HEK293 (cell line): ENCODE results near the gene SP8.

ENCODE experiments used
- ZNF10 ChIP-seq: fragments of 450-650 bp; formaldehyde crosslinking; IDR thresholded peaks from 2 replicates; pipeline ENCODE4 v1.5.1; 2017; ENCODE audit warnings: missing biosample characterization, missing genetic modification characterization
- ZNF629 ChIP-seq: fragments of 450-650 bp; formaldehyde crosslinking; IDR thresholded peaks from 2 replicates; pipeline ENCODE4 v1.5.1; 2017; ENCODE audit warnings: missing biosample characterization, missing genetic modification characterization
- TF ChIP-seq, protein P1 (sequence below): fragments of 450-650 bp; formaldehyde crosslinking; IDR thresholded peaks from 2 replicates; pipeline ENCODE4 v1.5.1; 2016; ENCODE audit warnings: missing biosample characterization, missing genetic modification characterization
- TF ChIP-seq, protein P2 (sequence below): fragments of 450-650 bp; formaldehyde crosslinking; IDR thresholded peaks from 2 replicates; pipeline ENCODE4 v1.5.1; 2016; ENCODE audit warnings: missing biosample characterization, missing genetic modification characterization

GRCh38 chr7:20784388-20785156, 2.1 kb downstream of the SP8 start:
- TF ChIP-seq, protein P1, sequence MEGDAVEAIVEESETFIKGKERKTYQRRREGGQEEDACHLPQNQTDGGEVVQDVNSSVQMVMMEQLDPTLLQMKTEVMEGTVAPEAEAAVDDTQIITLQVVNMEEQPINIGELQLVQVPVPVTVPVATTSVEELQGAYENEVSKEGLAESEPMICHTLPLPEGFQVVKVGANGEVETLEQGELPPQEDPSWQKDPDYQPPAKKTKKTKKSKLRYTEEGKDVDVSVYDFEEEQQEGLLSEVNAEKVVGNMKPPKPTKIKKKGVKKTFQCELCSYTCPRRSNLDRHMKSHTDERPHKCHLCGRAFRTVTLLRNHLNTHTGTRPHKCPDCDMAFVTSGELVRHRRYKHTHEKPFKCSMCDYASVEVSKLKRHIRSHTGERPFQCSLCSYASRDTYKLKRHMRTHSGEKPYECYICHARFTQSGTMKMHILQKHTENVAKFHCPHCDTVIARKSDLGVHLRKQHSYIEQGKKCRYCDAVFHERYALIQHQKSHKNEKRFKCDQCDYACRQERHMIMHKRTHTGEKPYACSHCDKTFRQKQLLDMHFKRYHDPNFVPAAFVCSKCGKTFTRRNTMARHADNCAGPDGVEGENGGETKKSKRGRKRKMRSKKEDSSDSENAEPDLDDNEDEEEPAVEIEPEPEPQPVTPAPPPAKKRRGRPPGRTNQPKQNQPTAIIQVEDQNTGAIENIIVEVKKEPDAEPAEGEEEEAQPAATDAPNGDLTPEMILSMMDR (tag by site-specific recombination), result peak; percentile 88
- TF ChIP-seq, protein P2, sequence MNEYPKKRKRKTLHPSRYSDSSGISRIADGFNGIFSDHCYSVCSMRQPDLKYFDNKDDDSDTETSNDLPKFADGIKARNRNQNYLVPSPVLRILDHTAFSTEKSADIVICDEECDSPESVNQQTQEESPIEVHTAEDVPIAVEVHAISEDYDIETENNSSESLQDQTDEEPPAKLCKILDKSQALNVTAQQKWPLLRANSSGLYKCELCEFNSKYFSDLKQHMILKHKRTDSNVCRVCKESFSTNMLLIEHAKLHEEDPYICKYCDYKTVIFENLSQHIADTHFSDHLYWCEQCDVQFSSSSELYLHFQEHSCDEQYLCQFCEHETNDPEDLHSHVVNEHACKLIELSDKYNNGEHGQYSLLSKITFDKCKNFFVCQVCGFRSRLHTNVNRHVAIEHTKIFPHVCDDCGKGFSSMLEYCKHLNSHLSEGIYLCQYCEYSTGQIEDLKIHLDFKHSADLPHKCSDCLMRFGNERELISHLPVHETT (tag by site-specific recombination), result no peak
- peak; percentile 11; the same call in 1 of the 2 replicates for TF ChIP-seq ZNF629 (tag by site-specific recombination)
- no peak for TF ChIP-seq ZNF10 (tag by site-specific recombination)
